Measurements from ENCODE around the gene STK40.

DNA sequence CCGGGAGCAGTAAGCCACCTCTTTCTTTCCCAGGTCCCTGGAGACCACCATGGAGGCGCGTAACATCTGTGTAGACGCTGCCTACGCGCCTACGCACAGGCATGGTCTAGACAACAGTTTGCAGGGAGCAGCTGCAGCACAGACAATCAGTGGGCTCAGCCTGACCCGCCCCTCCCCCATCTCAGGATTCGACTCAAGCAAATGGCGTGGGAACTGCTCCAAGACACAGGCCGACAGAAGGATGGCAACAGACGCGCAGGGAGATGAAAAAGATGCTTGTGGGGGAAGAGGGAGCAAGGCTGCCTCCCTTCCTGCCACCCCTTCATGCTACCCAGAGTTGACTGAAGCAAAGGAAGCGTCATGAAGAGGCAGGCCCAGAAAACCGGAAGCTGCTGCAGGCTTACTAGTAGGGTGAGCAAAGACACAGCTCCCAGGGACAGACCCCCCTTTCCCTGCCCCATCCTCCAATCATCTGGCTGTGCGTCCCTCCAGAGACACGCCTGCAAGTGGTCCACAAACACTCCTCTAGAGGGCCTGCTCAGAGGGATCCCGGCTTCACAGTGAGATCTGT, 19.5 kb downstream of the STK40 start:
- TF ChIP-seq, protein P1, sequence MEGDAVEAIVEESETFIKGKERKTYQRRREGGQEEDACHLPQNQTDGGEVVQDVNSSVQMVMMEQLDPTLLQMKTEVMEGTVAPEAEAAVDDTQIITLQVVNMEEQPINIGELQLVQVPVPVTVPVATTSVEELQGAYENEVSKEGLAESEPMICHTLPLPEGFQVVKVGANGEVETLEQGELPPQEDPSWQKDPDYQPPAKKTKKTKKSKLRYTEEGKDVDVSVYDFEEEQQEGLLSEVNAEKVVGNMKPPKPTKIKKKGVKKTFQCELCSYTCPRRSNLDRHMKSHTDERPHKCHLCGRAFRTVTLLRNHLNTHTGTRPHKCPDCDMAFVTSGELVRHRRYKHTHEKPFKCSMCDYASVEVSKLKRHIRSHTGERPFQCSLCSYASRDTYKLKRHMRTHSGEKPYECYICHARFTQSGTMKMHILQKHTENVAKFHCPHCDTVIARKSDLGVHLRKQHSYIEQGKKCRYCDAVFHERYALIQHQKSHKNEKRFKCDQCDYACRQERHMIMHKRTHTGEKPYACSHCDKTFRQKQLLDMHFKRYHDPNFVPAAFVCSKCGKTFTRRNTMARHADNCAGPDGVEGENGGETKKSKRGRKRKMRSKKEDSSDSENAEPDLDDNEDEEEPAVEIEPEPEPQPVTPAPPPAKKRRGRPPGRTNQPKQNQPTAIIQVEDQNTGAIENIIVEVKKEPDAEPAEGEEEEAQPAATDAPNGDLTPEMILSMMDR (IDR thresholded peaks at IDR 0.05; ENCODE audit: low read depth, low read length), result no peak
- TF ChIP-seq EZH2phosphoT487 (IDR thresholded peaks at IDR 0.05; ENCODE audit: low read depth), result no peak
